ENCODE results near the gene DCPS. TPM values are rescaled to one million over a fixed set of nuclear protein-coding genes. Genes with fewer than 3 reads are reported as not detected.
"Not testable (repeated sequence)": the region's sequence is repeated elsewhere in the genome, so short reads cannot be mapped to it uniquely, and the experiment has no call there.

Gene DCPS
- total and polyA plus RNA-seq, 2 experiments from 2014 or later = 12.1 to 26.1 TPM

GRCh38 chr11:126375726-126376125 lies 71.9 kb downstream of the DCPS start:
- Histone ChIP-seq H3K36me3 (ENCODE audit: low read depth) (no peaks in the 10 kb centered on the region), H3K4me1 (ENCODE audit: insufficient read depth) (peaks cover 10% of the 10 kb centered on the region), H3K27ac (no peak overlapping the region), H3K9me3 (ENCODE audit: low read depth) (no peaks in the 10 kb centered on the region), H3K4me3 (no peak overlapping the region), H3K79me2 (ENCODE audit: insufficient read depth) (peaks cover 93% of the 10 kb centered on the region), H2AFZ (no peak overlapping the region), H3K9me2 (ENCODE audit: insufficient read depth) (no peaks in the 10 kb centered on the region), H3K9ac (no peak overlapping the region), H3K27me3 (replicated peaks; ENCODE audit: insufficient read depth) (no peaks in the 10 kb centered on the region), H4K20me1 (ENCODE audit: insufficient read depth) (0 out of 2 replicates have a peak, but pooled peaks cover 16% of the 10 kb centered on the region), H3F3A (ENCODE audit: insufficient read depth) (peaks cover 7% of the 10 kb centered on the region; the same call in 1 of the 2 replicates), H3K4me2 (ENCODE audit: unreplicated experiment) (no peak overlapping the region)
- DNase-seq = no peak
- in situ Hi-C loops (cut with MboI) = no loop called here
- 86 to 88% methylated on average over 7 of the region's 7 CpGs for WGBS, 2 experiments (ENCODE audit: low coverage in 1 of 2, low lambda C conversion rate in 2 of 2, missing lambda C conversion rate in 2 of 2)
- TF ChIP-seq EZH2 (IDR thresholded peaks at IDR 0.05; ENCODE audit: insufficient read depth, poor library complexity, severe bottlenecking) (no peak), EZH2phosphoT487 (IDR thresholded peaks at IDR 0.05; ENCODE audit: insufficient read depth, low read depth) (no peak)

GRCh38 chr11:126378763-126379162 lies 74.9 kb downstream of the DCPS start:
- H3K79me2 ChIP-seq (ENCODE audit: insufficient read depth) = peaks cover 70% of the 10 kb centered on the region
- no peak overlapping the region for H3K4me3 ChIP-seq
- WGBS, 2 experiments (ENCODE audit: low coverage in 1 of 2, low lambda C conversion rate in 2 of 2, missing lambda C conversion rate in 2 of 2) = 76 to 81% methylated on average over 4 of the region's 4 CpGs
- peaks cover 2% of the 10 kb centered on the region; the same call in 1 of the 2 replicates for H3K4me1 ChIP-seq (ENCODE audit: insufficient read depth)
- DNase-seq = no peak
- 0 out of 2 replicates have a peak, but pooled peaks cover 10% of the 10 kb centered on the region for H4K20me1 ChIP-seq (ENCODE audit: insufficient read depth)
- no peak overlapping the region for H3K9ac ChIP-seq
- no peaks in the 10 kb centered on the region for H3K27me3 ChIP-seq (replicated peaks; ENCODE audit: insufficient read depth)
- H3K9me3 ChIP-seq (ENCODE audit: low read depth) = no peaks in the 10 kb centered on the region
- in situ Hi-C loops (cut with MboI) = no loop called here
- H3K9me2 ChIP-seq (ENCODE audit: insufficient read depth) = no peaks in the 10 kb centered on the region
- H2AFZ ChIP-seq = no peak overlapping the region
- H3K4me2 ChIP-seq (ENCODE audit: unreplicated experiment) = no peak overlapping the region
- no peak for TF ChIP-seq EZH2phosphoT487 (IDR thresholded peaks at IDR 0.05; ENCODE audit: insufficient read depth, low read depth)
- TF ChIP-seq EZH2 (IDR thresholded peaks at IDR 0.05; ENCODE audit: insufficient read depth, poor library complexity, severe bottlenecking) = no peak
- H3F3A ChIP-seq (ENCODE audit: insufficient read depth) = no peaks in the 10 kb centered on the region
- no peak overlapping the region for H3K27ac ChIP-seq
- no peaks in the 10 kb centered on the region for H3K36me3 ChIP-seq (ENCODE audit: low read depth)

GRCh38 chr11:126380909-126381308 lies 77.0 kb downstream of the DCPS start:
- WGBS, 2 experiments (ENCODE audit: low coverage in 1 of 2, low lambda C conversion rate in 2 of 2, missing lambda C conversion rate in 2 of 2) = 79 to 83% methylated on average over 4 of the region's 4 CpGs
- Histone ChIP-seq H3K27ac (no peak overlapping the region), H3F3A (ENCODE audit: insufficient read depth) (no peaks in the 10 kb centered on the region)

GRCh38 chr11:126381960-126382359 lies 78.1 kb downstream of the DCPS start:
- H4K20me1 ChIP-seq (ENCODE audit: insufficient read depth); H3K36me3 ChIP-seq (ENCODE audit: low read depth); H3K27ac ChIP-seq; in situ Hi-C loops (cut with MboI); H3K9ac ChIP-seq; H3K4me1 ChIP-seq (ENCODE audit: insufficient read depth); H3K4me2 ChIP-seq (ENCODE audit: unreplicated experiment); H3K9me2 ChIP-seq (ENCODE audit: insufficient read depth); DNase-seq; H3K9me3 ChIP-seq (ENCODE audit: low read depth); H3K4me3 ChIP-seq; H3K27me3 ChIP-seq (replicated peaks; ENCODE audit: insufficient read depth); H3F3A ChIP-seq (ENCODE audit: insufficient read depth); H2AFZ ChIP-seq: not testable (repeated sequence)
- 76% methylated on average over 5 of the region's 10 CpGs; no CpG with 5 or more reads in 1 of the 2 experiments for WGBS, 2 experiments (ENCODE audit: low coverage in 1 of 2, low lambda C conversion rate in 2 of 2, missing lambda C conversion rate in 2 of 2)
- H3K79me2 ChIP-seq (ENCODE audit: insufficient read depth) = peaks cover 56% of the 10 kb centered on the region

More at GRCh38 chr11:126380909-126381308, 77.0 kb downstream of the DCPS start:
- in situ Hi-C loops (cut with MboI) = no loop called here
- no peak for DNase-seq
- no peaks in the 10 kb centered on the region for H3K4me1 ChIP-seq (ENCODE audit: insufficient read depth)
- no peak for TF ChIP-seq EZH2 (IDR thresholded peaks at IDR 0.05; ENCODE audit: insufficient read depth, poor library complexity, severe bottlenecking)
- TF ChIP-seq EZH2phosphoT487 (IDR thresholded peaks at IDR 0.05; ENCODE audit: insufficient read depth, low read depth) = no peak
- no peak overlapping the region for H3K9ac ChIP-seq
- H3K9me2 ChIP-seq (ENCODE audit: insufficient read depth) = no peaks in the 10 kb centered on the region
- H4K20me1 ChIP-seq (ENCODE audit: insufficient read depth) = 0 out of 2 replicates have a peak, but pooled peaks cover 10% of the 10 kb centered on the region
- no peaks in the 10 kb centered on the region for H3K9me3 ChIP-seq (ENCODE audit: low read depth)
- no peak overlapping the region for H3K4me2 ChIP-seq (ENCODE audit: unreplicated experiment)
- H3K27me3 ChIP-seq (replicated peaks; ENCODE audit: insufficient read depth) = no peaks in the 10 kb centered on the region
- H3K36me3 ChIP-seq (ENCODE audit: low read depth) = no peaks in the 10 kb centered on the region
- H3K4me3 ChIP-seq = no peak overlapping the region
- H3K79me2 ChIP-seq (ENCODE audit: insufficient read depth) = peaks cover 63% of the 10 kb centered on the region
- no peak overlapping the region for H2AFZ ChIP-seq

GRCh38 chr11:126382641-126383040 lies 78.8 kb downstream of the DCPS start:
- H3K27ac ChIP-seq; H3K4me1 ChIP-seq (ENCODE audit: insufficient read depth); H2AFZ ChIP-seq; DNase-seq; H3K9ac ChIP-seq; H3F3A ChIP-seq (ENCODE audit: insufficient read depth); in situ Hi-C loops (cut with MboI); H3K9me3 ChIP-seq (ENCODE audit: low read depth); H3K4me2 ChIP-seq (ENCODE audit: unreplicated experiment); H3K9me2 ChIP-seq (ENCODE audit: insufficient read depth); H3K27me3 ChIP-seq (replicated peaks; ENCODE audit: insufficient read depth); H3K4me3 ChIP-seq; H3K36me3 ChIP-seq (ENCODE audit: low read depth); H4K20me1 ChIP-seq (ENCODE audit: insufficient read depth): not testable (repeated sequence)
- H3K79me2 ChIP-seq (ENCODE audit: insufficient read depth) = peaks cover 56% of the 10 kb centered on the region
- whole genome bisulfite sequencing, 2 experiments (ENCODE audit: low coverage in 1 of 2, low lambda C conversion rate in 2 of 2, missing lambda C conversion rate in 2 of 2) = 85 to 91% methylated on average over 3 to 4 of the region's 4 CpGs
